ENCODE results near the gene GPC6. TPM values are rescaled to one million over a fixed set of nuclear protein-coding genes. Genes with fewer than 3 reads are reported as not detected.

GPC6 gene
- total and polyA plus RNA-seq, 2 donors (not counting 3 experiments of a cell fraction or from before 2014, with no cell fraction given): 0.01 TPM; not detected in 1

DNA sequence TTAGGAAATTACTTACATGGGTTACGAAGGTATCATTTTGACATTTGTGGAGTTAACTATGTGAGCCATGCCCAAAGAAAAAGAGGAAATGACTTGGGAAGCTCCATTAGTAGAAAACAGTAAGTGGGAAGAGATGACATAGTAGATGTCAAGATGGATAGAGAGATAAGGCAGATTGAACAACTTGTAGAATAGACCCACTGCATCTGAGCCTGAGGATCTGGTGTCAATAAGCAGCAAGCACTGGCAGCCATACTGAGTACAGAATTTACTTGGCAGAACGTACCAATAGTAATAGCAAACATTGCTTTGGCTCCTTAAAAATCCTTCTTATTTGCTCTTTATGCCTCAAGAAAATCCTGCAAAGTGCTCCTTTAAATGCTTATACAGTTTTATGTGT lies 203.8 kb downstream of the GPC6 start:
- CTCF ChIA-PET: no interaction called here
- H2AFZ ChIP-seq (ENCODE audit: low read depth, low read length): no peak overlapping the region
- dilution Hi-C loops (cut with MboI; ENCODE audit: extremely low pct_ligation_motif_present, low sequenced_read_pairs) (no loop called here), intact Hi-C loops (cut with micrococcal nuclease) (no loop called here)
- DNase-seq (ENCODE audit: low read depth, low spot score) (no peak), FAIRE-seq (no peak)
- no peaks in the 10 kb centered on the region for H3K9me1 ChIP-seq (replicated peaks; ENCODE audit: control insufficient read depth, extremely low read depth, insufficient read depth, low read length)
- H3K27me3 ChIP-seq (ENCODE audit: control insufficient read depth in 2 of 2, insufficient read depth in 2 of 2, low read length in 2 of 2): no peaks in the 10 kb centered on the region
- H3K4me1 ChIP-seq (ENCODE audit: control insufficient read depth, extremely low read depth, insufficient read depth, low read length): no peaks in the 10 kb centered on the region
- H3K4me2 ChIP-seq (ENCODE audit: insufficient read depth, low read length): no peak overlapping the region
- no peak overlapping the region for H3K9ac ChIP-seq (replicated peaks; ENCODE audit: extremely low read depth, insufficient read depth, low read length)
- H4K20me1 ChIP-seq (replicated peaks; ENCODE audit: control insufficient read depth, extremely low read depth, insufficient read depth, low read length): no peaks in the 10 kb centered on the region
- H3K4me3 ChIP-seq (replicated peaks in 1 of 3; ENCODE audit: insufficient read depth in 1 of 3, low read depth in 1 of 3, low read length in 3 of 3): no peak overlapping the region
- H3K36me3 ChIP-seq (ENCODE audit: control insufficient read depth in 2 of 2, extremely low read depth in 1 of 2, insufficient read depth in 2 of 2, low read length in 2 of 2): no peaks in the 10 kb centered on the region
- peaks cover 5% of the 10 kb centered on the region for H3K9me3 ChIP-seq (replicated peaks; ENCODE audit: control insufficient read depth, insufficient read depth, low read length)
- no TSS peak for BruUV-seq (replicated peaks)
- POLR2A ChIA-PET: no interaction called here
- no peaks in the 10 kb centered on the region for H3K79me2 ChIP-seq (ENCODE audit: control insufficient read depth, insufficient read depth, low read length)
- TF ChIP-seq FOS (IDR thresholded peaks at IDR 0.05; ENCODE audit: borderline replicate concordance, insufficient read depth, low read length) (no peak), POLR2AphosphoS5 (IDR thresholded peaks at IDR 0.05; ENCODE audit: insufficient read depth, low read depth, low read length) (no peak), JUN (IDR thresholded peaks at IDR 0.05; ENCODE audit: borderline replicate concordance, insufficient read depth, insufficient read length, low read depth) (no peak), GATA2 (IDR thresholded peaks at IDR 0.05; ENCODE audit: insufficient read depth, insufficient read length, low read depth, low read length) (no peak)
- no peak overlapping the region for H3K27ac ChIP-seq (ENCODE audit: insufficient read depth, low read depth, low read length)

DNA sequence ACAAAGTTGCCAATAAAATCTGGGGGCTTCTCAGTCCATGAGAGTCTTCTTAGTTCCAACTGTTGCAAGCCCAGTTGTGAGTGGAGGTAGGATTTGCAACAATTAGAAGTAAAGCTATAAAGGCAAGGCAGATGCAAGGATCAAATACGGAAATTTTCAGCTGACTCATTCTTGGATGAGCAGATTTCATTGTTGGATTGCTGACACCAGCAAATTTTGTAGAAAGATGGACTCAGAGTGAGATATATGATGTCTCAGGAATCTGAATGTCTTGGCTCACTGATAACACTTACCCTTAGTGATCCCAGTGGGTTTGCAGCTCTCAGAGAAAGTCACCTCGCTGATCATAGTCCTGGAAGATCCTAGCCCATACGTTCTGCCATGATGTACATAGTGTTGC lies 209.0 kb downstream of the GPC6 start:
- Histone ChIP-seq H3K36me3 (ENCODE audit: control insufficient read depth in 2 of 2, extremely low read depth in 1 of 2, insufficient read depth in 2 of 2, low read length in 2 of 2) (no peaks in the 10 kb centered on the region), H3K9me1 (replicated peaks; ENCODE audit: control insufficient read depth, extremely low read depth, insufficient read depth, low read length) (no peaks in the 10 kb centered on the region), H2AFZ (ENCODE audit: low read depth, low read length) (no peak overlapping the region), H3K79me2 (ENCODE audit: control insufficient read depth, insufficient read depth, low read length) (no peaks in the 10 kb centered on the region), H4K20me1 (replicated peaks; ENCODE audit: control insufficient read depth, extremely low read depth, insufficient read depth, low read length) (no peaks in the 10 kb centered on the region), H3K27me3 (ENCODE audit: control insufficient read depth in 2 of 2, insufficient read depth in 2 of 2, low read length in 2 of 2) (no peaks in the 10 kb centered on the region), H3K27ac (ENCODE audit: insufficient read depth, low read depth, low read length) (no peak overlapping the region), H3K4me3 (replicated peaks in 1 of 3; ENCODE audit: insufficient read depth in 1 of 3, low read depth in 1 of 3, low read length in 3 of 3) (no peak overlapping the region), H3K4me1 (ENCODE audit: control insufficient read depth, extremely low read depth, insufficient read depth, low read length) (no peaks in the 10 kb centered on the region), H3K9me3 (replicated peaks; ENCODE audit: control insufficient read depth, insufficient read depth, low read length) (peaks cover 2% of the 10 kb centered on the region), H3K4me2 (ENCODE audit: insufficient read depth, low read length) (no peak overlapping the region), H3K9ac (replicated peaks; ENCODE audit: extremely low read depth, insufficient read depth, low read length) (no peak overlapping the region)
- intact Hi-C loops (cut with micrococcal nuclease): no loop called here
- dilution Hi-C loops (cut with MboI; ENCODE audit: extremely low pct_ligation_motif_present, low sequenced_read_pairs): no loop called here
- TF ChIP-seq POLR2AphosphoS5 (IDR thresholded peaks at IDR 0.05; ENCODE audit: insufficient read depth, low read depth, low read length) (no peak), FOS (IDR thresholded peaks at IDR 0.05; ENCODE audit: borderline replicate concordance, insufficient read depth, low read length) (no peak), EZH2 (IDR thresholded peaks at IDR 0.05; ENCODE audit: borderline replicate concordance, low read depth, low read length, severe bottlenecking) (no peak), JUN (IDR thresholded peaks at IDR 0.05; ENCODE audit: borderline replicate concordance, insufficient read depth, insufficient read length, low read depth) (no peak), MYC (IDR thresholded peaks at IDR 0.05; ENCODE audit: low read depth, low read length) (no peak), GATA2 (IDR thresholded peaks at IDR 0.05; ENCODE audit: insufficient read depth, insufficient read length, low read depth, low read length) (no peak), POLR2A (IDR thresholded peaks at IDR 0.05; ENCODE audit: low read depth, low read length) (no peak)
- TF ChIP-seq, protein P1, sequence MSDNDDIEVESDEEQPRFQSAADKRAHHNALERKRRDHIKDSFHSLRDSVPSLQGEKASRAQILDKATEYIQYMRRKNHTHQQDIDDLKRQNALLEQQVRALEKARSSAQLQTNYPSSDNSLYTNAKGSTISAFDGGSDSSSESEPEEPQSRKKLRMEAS (IDR thresholded peaks at IDR 0.05; ENCODE audit: insufficient read depth, insufficient read length): no peak
- TF ChIP-seq, protein P2, sequence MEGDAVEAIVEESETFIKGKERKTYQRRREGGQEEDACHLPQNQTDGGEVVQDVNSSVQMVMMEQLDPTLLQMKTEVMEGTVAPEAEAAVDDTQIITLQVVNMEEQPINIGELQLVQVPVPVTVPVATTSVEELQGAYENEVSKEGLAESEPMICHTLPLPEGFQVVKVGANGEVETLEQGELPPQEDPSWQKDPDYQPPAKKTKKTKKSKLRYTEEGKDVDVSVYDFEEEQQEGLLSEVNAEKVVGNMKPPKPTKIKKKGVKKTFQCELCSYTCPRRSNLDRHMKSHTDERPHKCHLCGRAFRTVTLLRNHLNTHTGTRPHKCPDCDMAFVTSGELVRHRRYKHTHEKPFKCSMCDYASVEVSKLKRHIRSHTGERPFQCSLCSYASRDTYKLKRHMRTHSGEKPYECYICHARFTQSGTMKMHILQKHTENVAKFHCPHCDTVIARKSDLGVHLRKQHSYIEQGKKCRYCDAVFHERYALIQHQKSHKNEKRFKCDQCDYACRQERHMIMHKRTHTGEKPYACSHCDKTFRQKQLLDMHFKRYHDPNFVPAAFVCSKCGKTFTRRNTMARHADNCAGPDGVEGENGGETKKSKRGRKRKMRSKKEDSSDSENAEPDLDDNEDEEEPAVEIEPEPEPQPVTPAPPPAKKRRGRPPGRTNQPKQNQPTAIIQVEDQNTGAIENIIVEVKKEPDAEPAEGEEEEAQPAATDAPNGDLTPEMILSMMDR (IDR thresholded peaks at IDR 0.05; ENCODE audit: extremely low read depth in 1 of 2, insufficient read depth in 1 of 2, low read depth in 1 of 2, low read length in 2 of 2): no peak
- CTCF ChIA-PET: no interaction called here
- POLR2A ChIA-PET: interaction anchor here (0.6 kb wide), 1 partner anchor 1634 kb away, joined by 4 read pairs; no protein-coding TSS in a partner anchor
- no peak for FAIRE-seq
- no TSS peak for BruUV-seq (replicated peaks)
- DNase-seq (ENCODE audit: low read depth, low spot score): no peak

Data from endothelial cell of umbilical vein (primary cell).